Activated gamma-delta T cell treated with Interleukin-2 at 50 U/mL for 16 hours (primary cell): ENCODE measurements around the gene DDX60.
"Not testable (repeated sequence)": the region's sequence is repeated elsewhere in the genome, so short reads cannot be mapped to it uniquely, and the experiment has no call there.

Experiments
- DNase-seq: peaks from one replicate; pipeline ENCODE4 v3.0.0-alpha.2; 2020

The DDX60 gene, protein sequence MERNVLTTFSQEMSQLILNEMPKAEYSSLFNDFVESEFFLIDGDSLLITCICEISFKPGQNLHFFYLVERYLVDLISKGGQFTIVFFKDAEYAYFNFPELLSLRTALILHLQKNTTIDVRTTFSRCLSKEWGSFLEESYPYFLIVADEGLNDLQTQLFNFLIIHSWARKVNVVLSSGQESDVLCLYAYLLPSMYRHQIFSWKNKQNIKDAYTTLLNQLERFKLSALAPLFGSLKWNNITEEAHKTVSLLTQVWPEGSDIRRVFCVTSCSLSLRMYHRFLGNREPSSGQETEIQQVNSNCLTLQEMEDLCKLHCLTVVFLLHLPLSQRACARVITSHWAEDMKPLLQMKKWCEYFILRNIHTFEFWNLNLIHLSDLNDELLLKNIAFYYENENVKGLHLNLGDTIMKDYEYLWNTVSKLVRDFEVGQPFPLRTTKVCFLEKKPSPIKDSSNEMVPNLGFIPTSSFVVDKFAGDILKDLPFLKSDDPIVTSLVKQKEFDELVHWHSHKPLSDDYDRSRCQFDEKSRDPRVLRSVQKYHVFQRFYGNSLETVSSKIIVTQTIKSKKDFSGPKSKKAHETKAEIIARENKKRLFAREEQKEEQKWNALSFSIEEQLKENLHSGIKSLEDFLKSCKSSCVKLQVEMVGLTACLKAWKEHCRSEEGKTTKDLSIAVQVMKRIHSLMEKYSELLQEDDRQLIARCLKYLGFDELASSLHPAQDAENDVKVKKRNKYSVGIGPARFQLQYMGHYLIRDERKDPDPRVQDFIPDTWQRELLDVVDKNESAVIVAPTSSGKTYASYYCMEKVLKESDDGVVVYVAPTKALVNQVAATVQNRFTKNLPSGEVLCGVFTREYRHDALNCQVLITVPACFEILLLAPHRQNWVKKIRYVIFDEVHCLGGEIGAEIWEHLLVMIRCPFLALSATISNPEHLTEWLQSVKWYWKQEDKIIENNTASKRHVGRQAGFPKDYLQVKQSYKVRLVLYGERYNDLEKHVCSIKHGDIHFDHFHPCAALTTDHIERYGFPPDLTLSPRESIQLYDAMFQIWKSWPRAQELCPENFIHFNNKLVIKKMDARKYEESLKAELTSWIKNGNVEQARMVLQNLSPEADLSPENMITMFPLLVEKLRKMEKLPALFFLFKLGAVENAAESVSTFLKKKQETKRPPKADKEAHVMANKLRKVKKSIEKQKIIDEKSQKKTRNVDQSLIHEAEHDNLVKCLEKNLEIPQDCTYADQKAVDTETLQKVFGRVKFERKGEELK (N-terminal part only)

DNA sequence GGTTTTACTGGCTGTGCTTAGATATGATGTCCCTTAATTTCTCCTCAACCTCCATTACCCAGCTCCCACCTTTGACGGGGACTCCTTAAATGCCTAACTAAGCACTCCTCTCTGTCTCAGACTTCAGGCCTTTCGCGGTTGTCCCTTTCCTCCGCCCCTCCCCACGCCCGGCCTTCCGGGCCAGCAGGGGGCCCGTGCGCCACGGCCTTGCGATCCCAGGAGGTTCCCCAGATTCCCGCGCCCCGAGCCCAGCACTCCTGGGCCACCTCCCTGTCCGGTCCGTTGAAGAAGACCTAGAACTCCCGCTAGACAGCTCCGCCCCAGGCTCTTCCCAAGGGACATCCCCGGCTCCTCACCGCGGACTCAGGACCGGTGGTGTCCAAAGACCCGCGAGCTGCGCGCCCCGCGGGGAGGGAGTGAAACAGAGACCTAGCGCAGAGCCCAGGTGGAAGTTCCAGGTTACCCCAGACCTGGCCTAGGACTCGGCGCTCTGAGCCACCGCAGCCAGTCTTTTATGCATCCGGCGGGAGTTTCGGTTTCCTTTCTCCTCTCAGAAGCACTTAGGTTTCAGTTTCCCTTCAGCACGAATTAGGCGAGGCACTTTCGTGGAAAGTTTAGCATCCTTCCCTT lies at the start of gene DDX60:
TSS of gene DDX60 (minus strand) at position 487 of the 630 bp plus-strand sequence. CDS start 7,493 bp downstream, outside the sequence.
- DNase-seq = peak; percentile 74

DNA sequence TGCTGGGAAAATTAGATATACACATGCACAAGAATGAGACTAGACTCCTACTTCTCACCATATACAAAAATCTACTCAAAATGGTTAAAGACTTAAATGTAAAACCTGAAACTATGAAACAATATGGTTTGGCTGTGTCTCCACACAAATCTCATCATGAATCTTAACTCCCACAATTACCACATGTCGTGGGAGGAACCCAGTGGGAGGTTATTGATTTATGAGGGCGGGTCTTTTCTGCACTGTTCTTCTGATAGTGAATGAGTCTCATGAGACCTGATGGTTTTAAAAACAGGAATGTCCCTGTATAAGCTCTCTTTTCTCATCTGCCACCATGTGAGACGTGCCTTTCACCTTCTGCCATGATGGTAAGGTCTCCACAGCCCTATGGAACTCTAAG lies 48.5 kb upstream of the DDX60 start:
- DNase-seq = no peak

DNA sequence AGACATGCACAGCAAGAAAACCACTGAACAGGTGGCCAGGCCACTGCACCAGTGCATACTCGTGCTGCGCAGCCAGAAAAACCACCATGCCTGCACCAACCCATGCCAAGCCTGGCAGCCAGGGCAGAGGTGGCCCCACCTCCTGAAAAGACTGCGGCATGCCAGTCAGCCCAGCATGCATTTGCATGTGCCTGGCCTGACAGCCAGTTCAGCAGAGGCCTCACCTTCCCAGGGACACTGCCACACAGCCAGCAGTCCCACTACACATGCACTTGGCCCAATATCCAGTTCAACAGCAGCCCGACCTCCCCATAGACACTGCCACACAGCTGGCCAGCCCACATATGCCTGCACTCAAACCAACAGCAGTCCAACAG lies 43.5 kb upstream of the DDX60 start:
- no peak for DNase-seq

DNA sequence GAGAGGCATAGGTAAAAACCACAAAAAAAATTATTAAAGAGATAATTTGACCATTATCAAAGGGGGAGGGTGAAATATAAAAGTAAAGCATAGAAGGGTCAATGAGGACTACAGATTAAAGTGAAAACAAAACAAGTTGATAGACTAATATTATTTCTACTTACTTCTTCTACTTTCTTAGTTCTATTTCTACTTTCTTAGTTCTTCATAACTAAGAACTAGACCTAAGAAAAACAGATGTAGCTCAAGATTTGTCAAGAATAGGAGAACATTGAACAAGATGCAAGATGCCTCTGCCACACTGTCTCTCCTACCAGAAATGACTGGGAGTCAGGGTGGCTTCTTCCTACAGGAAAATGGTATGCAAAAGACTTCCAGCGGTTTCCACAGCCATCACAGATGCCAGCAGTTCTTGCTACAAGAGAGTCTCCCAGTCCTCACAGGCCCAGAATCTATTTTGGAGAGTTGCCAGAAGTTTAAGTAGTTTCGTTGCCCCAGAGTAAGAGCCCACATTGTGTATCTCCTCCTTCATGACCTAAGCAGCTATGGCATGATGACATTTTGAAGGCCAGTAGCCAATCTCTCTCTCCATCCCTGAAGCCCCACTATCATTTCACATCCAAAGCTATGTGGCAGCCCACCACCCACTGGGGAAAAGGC lies 42.9 kb upstream of the DDX60 start:
- DNase-seq = no peak

DNA sequence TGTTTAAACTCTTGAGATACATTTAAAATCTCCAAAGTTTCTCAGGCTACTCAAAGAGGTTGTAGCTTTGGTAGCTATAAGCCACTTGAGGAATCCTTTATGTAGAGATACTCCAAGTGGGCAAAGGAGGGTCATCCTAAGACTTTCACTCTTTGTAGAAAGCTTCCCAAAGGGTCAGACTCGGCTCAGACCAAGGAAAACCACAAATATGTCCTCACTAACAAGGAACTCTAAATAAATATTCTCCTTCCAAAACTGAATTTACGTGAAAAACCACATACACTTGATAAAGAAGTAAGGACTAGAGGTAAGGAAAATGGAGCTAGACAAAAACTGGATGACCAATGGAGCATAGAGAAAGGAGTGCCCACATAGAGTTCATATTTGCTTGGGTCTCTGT lies 41.7 kb upstream of the DDX60 start:
- DNase-seq = no peak

DNA sequence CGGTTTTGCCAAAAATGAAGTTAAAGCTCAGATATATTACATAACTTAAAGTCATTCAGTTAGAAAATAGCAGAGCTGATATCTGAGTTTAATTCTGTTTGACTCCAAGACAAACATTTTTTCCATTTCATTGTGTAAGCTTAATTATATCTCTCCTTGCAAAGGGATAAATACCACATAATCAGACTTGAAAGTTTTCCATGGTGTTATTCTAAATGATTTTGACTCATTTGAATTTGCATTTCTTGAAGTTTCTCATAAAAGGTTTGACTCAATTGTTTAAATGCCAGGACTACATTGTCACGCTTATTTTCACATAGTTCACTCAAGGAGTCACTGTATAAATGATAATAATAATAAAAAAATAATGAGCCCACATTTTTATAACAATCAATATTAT lies 39.4 kb upstream of the DDX60 start:
- no peak for DNase-seq

DNA sequence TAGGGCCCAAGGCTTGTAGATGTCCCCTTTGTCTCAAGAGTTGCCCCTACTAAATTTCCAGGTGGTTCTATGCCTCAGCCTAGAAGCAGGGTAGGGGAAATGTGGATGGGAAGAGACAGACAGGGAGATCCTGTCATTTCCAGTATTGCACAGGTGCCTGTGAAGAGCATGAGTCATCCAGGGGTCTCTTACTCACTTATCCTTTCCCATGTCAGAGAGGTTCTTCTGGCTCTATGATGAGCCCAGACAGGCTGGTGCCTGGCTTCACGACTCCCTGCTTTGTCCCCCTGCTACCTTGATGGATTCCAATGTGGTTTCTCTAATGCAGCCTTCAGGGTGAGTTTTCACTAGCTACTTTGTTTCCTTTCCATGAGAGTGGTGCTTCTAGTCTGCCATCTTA lies 35.2 kb upstream of the DDX60 start:
- no peak for DNase-seq

DNA sequence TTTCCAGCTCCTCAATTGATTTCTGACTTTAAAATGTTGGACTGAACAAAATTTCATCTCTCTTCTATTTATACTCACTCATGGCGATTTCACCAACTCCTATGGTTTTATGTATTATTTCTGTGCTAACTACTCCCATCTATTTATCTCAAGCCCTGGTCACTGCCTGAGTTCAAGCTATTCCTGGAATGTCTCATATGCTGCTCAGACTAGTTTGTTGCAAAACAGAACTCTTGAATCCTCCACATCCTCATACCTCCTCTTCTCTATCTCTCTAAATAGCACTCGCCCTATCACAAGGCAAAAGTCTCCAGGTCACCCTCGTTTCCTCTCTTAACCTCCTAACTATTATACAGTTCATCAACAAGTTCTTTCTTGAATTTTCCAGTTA lies 19.0 kb upstream of the DDX60 start:
- no peak for DNase-seq

DNA sequence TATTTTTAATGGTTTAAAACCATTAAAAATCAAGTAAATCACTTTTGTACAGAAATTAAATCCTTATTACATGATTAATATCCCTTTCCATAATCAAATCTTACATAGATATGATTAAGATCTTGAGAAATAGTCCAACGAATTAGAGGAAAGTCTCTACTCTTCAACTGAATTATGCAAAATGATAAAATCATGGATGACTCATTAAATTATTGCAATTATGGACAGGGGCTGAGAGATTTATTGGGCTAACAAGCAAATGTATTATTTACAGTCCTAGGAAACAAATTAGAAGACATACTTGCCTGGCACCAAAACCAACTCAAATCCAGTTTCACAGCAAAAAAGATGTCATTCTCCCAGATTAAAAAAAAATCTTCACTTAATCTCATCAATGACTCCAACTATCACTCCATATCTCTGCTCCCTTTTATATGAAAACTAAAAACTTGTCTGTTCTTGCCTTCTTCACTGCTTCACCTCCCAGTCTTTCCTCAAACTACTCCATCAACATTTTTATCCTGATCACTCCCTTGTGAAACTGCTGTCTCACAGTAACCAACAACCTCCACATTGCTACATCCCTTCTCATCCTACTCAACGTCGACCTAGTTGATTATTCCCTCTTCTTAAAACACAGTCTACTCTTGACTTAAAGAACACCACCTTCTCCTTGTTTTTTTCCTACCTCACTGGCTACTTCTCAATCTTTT lies 18.4 kb upstream of the DDX60 start:
- no peak for DNase-seq

DNA sequence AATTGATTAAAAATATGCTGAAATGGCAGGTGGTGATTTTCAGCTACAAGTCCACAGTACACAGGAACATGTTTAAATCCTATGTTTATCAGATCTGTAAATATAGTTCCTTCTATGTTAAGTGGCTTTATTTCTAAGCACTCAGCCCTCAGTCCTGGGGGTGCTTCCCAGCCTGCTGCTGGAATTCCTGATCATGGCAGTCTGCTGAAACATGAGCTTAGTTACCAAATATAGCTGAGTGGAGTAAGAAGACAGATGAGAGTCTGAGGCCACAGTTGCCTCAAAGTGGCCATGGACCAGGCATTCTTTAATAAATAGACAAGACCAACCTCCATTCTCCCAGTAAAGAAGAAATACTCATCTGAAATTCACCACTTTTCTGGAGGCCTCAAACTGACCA lies 17.1 kb upstream of the DDX60 start:
- no peak for DNase-seq

DNA sequence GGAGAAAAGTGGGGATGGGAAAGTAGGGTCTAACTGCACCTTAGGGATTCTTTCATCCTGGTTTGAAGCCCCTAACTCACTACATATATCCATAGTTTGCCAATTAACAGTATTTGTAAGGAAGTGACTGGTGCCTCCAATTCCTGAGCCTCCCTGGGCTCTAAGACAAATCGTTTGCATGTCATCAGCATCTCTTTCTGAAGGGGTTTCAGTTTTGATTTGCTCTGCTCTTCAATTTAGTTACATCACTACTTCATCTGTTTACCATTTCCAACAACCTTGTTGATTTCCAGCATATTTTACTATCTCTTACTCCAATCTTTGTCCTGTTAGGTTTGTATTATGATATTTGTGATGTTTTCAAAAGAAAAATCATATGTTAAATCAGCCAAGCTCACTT lies 15.5 kb upstream of the DDX60 start:
- DNase-seq = no peak

DNA sequence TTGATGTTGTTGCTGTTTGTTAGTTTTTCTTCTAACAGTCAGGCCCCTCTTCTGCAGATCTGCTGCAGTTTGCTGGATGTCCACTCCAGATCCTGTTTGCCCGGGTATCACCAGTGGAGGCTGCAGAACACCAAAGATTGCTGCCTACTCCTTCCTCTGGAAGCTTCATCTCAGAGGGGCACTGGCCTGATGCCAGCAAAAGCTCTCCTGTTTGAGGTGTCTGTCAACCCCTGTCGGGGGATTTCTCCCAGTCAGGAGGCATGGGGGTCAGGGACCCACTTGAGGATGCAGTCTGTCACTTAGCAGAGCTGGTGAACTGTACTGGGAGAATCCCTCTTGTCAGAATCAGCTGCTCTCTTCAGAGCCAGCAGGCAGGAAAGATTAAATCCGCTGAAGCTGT lies 12.0 kb upstream of the DDX60 start:
- not testable (repeated sequence) for DNase-seq

DNA sequence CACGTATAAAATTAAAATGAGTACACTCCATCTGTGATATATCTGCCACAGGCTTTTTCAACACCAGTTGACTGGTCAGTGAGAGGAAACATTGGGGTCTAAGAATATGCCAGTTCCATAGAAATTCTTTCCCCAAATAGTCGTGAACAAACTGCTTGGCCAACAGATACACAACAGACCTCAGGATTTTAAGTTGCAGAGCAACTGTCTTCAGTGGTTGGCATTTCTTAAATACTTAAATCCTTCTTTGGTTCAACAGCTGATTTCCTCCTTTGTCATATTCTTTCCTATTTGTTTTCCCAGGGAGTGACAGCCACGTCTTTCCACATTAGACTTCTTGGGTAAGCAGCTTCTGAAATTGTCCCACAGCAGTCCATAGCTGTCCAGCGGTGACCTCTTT lies 7.0 kb upstream of the DDX60 start:
- no peak for DNase-seq

DNA sequence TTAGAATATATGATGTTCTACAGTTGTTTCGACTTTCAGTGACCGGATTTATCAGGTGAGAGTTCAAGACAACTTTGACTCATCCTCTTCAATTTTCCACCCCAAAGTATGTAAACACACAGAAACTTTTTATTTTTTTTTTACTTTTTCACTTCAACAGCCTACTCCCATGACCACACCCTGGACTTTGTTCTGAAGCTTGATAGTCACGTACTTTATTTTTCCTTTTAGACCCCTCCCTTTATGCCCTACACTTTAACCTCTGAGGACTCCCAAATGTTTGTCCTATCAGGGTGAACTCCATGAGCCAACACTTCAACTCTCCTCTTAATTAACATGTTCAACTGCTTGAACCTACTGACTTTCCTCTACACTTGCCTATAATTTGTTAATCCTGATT lies 2.5 kb upstream of the DDX60 start:
- DNase-seq = no peak

DNA sequence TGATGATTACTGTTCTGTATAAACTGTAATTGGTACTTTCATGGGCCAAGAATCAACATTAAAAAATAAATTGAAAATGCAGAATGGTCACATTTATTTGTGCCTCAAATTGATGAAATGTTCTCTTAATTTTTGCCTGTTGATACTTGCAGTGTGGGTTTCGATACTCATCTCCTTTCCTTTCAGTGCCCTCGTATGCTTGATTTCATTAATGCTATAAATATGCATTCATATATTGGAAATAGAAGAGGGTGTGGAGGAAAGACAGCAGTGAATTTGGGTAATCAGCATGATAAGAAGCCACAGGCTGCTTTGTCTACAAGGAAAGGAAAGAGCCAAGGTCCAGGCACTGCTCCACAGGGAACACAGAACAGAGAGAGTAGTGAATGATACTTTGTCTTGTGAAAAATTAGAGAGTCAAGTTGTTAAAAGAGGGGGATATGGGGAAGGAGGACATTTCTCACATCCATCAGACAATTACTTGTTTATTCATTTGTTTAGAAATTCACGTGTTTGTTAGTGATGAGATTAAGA lies 1.0 kb upstream of the DDX60 start:
- no peak for DNase-seq

DNA sequence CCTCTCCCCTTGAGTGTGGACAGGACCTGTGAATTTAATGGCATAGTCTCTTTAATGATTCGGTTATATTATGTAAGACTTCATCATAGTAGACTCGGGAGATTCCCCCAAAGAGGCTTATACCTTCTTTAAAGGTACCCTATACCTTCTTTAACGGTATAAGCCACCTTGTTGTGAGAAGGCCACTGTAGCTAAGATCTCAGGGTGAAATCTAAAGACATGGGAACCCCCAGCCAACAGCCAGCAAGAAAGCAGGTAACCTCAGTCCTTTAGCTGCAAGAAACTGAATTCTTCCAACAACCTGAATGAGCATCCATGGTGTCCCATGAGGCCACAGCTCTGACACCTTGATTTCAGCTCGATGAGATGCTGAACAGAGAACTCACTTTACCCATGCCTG lies 931 bp downstream of the DDX60 start:
- no peak for DNase-seq

DNA sequence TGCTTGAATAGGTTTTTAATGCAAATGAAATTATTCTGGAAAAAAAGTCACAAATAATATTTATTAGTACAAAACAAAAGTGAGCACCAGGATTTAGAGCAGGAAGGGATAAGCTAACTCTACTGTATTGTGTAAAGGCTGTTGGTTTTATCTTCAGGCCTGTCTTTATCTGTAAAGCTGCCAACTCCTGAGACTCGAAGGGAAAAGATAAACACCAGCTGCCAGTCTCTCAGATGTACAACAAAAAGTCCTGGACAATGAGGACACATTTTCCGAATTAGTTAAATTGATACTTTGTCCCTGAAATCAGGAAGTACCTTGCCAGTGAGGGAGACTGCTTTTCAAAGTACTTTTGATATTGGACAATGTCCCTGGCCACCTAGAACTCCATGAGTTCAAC lies 8.8 kb downstream of the DDX60 start:
- DNase-seq = no peak

DNA sequence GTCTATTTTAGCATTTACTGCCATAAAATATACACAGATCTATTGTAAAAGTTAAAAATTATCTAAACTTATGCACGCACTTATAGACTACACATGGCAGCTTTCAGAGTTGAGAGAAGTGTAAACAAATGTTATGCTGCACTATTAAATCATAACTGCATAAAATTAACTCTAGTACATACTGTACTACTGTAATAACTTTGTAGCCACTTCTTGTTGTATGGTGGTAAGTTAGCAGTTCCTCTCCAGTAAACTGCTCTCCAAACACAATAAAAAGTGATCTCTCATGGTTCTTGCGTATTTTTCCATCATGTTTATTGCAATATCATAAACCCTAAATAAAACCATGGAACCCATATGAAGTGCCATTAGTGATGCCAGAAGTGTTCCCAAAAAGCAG lies 9.6 kb downstream of the DDX60 start:
- no peak for DNase-seq

DNA sequence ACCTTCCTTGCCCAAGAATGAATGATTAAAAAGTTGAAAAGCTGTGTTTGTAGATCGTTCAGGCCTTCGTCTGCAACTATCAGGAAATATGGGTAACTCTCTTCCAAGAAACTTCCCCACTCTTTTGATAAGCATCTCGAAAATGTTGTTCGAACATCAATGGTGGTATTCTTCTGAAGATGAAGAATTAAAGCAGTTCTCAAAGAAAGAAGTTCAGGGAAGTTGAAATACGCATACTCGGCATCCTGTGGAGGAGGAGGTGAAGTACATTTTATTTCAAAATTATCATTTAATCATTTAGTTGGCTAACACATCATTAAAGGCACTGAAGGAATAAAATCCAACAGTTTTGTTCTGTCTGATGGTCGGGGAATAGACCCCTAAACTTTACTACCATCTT lies 12.1 kb downstream of the DDX60 start:
- DNase-seq = no peak

DNA sequence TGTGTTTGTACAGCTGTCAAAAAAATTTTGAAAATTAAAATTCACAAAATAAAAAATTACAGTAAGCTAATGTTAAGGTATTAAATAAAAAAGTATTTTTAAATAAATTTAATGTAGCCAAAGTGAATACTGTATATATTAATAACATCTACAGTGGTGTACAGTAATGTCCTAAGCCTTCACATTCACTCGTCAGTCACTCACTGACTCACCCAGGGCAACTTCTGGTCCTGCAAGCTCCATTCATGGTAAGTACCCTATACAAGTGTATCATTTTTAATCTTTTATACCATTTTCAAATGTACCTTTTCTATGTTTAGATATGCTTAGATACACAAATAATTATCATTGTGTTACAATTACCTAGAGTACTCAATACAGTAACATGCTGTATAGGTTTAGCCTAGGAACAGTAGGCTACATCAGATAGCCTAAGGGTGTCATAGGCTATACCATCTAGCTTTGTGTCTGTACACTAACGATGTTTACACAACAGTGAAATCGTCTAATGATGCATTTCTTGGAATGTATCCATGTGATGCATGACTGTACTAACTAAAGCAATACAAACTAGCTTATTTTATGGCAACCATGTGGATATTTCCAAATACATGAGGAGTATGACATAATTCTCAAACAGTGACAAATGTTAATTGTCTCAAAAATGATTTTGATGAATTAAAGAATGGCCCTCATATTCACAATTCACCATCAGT lies 13.7 kb downstream of the DDX60 start:
- no peak for DNase-seq

DNA sequence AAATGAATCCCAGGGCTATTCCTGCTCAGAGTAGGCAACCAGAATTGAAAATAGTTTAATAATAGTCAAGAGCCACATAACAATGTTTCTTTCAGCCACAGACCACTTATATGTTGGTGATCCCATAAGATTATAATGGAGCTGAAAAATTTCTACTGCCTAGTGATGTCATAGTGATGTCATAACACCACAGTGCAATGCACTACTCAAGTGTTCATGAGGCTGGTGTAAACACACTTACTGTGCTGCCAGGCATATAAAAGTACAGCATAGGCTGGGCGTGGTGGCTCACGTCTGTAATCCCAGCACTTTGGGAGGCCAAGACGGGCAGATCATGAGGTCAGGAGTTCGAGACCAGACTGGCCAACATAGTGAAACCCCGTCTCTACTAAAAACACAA lies 15.1 kb downstream of the DDX60 start:
- DNase-seq = not testable (repeated sequence)
